ENCODE data around the gene ADAM23.

ADAM23 gene

DNA sequence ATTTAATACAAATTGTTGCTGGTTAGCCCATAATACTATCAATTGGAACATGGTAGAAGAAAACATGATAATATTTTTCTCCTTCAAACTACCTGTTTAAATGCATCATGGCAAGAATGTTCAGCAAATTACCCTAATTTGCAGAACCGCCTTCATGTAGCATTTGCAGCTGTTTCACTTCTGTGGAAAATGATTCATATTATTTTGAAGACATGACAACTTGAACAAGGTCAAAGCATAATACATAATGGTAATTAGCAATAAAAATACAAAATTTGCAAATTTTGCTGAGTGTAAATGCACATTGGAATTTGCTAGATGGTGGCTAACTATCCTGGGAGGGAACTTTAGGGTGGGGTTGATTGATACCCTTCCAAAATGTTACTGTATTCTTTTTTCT, 30.8 kb downstream of the ADAM23 start:
- TF ChIP-seq, protein P1, sequence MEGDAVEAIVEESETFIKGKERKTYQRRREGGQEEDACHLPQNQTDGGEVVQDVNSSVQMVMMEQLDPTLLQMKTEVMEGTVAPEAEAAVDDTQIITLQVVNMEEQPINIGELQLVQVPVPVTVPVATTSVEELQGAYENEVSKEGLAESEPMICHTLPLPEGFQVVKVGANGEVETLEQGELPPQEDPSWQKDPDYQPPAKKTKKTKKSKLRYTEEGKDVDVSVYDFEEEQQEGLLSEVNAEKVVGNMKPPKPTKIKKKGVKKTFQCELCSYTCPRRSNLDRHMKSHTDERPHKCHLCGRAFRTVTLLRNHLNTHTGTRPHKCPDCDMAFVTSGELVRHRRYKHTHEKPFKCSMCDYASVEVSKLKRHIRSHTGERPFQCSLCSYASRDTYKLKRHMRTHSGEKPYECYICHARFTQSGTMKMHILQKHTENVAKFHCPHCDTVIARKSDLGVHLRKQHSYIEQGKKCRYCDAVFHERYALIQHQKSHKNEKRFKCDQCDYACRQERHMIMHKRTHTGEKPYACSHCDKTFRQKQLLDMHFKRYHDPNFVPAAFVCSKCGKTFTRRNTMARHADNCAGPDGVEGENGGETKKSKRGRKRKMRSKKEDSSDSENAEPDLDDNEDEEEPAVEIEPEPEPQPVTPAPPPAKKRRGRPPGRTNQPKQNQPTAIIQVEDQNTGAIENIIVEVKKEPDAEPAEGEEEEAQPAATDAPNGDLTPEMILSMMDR (IDR thresholded peaks at IDR 0.05; ENCODE audit: low read depth, low read length) = no peak
- H3K4me3 ChIP-seq (replicated peaks in 1 of 2; ENCODE audit: low read depth in 2 of 2, low read length in 2 of 2) = no peak overlapping the region
- no peak for DNase-seq (ENCODE audit: low read depth in 2 of 2)

DNA sequence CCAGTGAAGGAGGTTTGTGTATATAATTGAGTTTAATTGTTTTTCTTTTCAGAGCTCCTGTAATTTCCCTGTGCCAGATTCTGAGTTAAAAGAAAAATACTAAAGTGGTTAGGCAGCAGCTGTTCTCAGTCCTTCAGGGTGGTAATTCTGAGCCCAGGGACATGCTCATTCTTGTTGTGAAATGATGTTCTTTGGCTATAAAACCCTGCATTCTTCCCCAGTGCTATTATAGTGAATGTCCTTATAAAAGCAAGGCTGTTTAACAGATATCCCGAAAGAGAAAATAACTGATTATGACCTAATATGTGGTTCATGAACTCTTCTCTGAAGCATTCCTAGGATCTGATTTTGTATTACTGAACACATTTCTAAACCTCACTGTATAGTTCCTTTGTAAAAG, 34.0 kb downstream of the ADAM23 start:
- TF ChIP-seq, protein P1 (IDR thresholded peaks at IDR 0.05; ENCODE audit: low read depth, low read length) = no peak
- peak; percentile 21 to 59 for DNase-seq (ENCODE audit: low read depth in 2 of 2)
- no peak overlapping the region for H3K4me3 ChIP-seq (replicated peaks in 1 of 2; ENCODE audit: low read depth in 2 of 2, low read length in 2 of 2)

DNA sequence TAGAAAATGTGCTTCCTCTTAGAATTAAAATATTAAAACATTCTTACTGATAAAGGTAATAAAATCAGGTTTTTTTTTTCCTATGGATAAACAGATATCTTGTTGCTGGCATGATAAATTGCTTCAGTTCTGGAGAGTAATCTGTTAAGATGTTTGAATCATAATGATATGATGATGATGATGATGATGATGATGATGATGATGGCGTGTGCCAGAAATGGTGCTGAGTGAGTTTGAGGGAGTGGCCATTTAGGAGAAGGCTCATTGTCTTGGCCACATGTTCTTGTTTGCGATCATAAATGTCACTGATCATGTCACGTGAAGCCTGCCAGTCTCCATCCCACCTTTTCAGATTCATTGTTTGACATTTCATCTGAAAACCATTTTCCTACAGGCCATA, 35.0 kb downstream of the ADAM23 start:
- no peak for DNase-seq (ENCODE audit: low read depth in 2 of 2)
- H3K4me3 ChIP-seq (replicated peaks in 1 of 2; ENCODE audit: low read depth in 2 of 2, low read length in 2 of 2) = no peak overlapping the region
- TF ChIP-seq, protein P1 (IDR thresholded peaks at IDR 0.05; ENCODE audit: low read depth, low read length) = no peak

DNA sequence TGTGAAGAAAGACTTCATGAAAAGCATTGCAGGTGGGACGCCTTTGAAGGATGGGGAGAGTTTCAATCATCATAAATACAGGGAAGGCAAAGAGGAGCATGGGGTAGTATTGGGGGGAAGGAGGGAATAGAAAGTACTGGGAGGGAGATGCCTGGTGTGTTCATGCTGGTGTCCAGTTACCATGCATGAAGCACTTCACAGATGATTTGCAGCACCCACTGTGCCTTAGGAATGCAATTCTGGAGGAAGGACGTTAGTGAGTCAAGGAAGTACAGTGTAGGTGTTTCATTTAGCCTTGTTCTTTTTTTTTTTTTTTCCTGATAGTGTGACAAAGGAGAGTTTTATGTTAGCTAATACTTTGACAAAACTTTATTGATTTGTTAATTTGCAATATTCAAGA, 36.8 kb downstream of the ADAM23 start:
- TF ChIP-seq, protein P1 (IDR thresholded peaks at IDR 0.05; ENCODE audit: low read depth, low read length) = no peak
- H3K4me3 ChIP-seq (replicated peaks in 1 of 2; ENCODE audit: low read depth in 2 of 2, low read length in 2 of 2) = no peak overlapping the region
- no peak for DNase-seq (ENCODE audit: low read depth in 2 of 2)

DNA sequence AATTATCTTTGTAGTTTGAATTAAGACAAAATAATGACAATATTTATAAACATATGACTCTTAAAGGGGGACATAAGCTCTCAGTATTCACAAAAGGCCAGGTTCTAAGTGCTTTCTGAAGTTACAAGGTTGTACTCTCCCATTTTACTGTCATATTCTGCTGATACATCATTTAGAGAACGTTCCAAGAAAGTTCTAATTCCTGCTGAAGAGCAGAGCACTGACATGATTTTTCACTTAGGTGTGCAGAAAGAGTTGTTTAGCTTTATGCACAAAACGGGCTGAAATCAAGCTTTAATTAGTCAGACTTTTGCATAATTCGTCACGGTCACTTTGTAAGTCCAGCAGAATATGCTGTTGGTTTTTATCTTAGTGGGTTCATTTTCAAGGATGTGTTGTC, 37.3 kb downstream of the ADAM23 start:
- DNase-seq (ENCODE audit: low read depth in 2 of 2) = no peak
- TF ChIP-seq, protein P1 (IDR thresholded peaks at IDR 0.05; ENCODE audit: low read depth, low read length) = no peak

DNA sequence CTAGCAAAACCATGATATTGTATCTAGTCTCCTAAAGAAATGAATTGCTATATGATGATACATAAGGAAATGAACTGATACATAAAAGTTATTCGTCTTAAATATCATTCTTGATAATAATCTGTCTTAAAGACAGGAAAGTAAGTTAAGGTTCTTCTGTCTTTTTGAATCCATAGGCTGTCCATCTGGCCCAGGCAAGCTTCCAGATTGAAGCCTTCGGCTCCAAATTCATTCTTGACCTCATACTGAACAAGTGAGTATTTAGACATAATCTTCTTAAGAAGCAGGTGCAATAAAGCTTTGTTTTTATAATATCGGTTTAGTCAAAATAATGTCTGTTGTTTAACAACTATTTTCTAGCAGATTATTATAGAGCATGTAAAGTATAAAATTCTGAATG, 37.7 kb downstream of the ADAM23 start:
- DNase-seq (ENCODE audit: low read depth in 2 of 2) = no peak
- H3K4me3 ChIP-seq (replicated peaks in 1 of 2; ENCODE audit: low read depth in 2 of 2, low read length in 2 of 2) = no peak overlapping the region
- TF ChIP-seq, protein P1 (IDR thresholded peaks at IDR 0.05; ENCODE audit: low read depth, low read length) = no peak

More for the DNA sequence above, 37.3 kb downstream of the ADAM23 start:
- no peak overlapping the region for H3K4me3 ChIP-seq (replicated peaks in 1 of 2; ENCODE audit: low read depth in 2 of 2, low read length in 2 of 2)

DNA sequence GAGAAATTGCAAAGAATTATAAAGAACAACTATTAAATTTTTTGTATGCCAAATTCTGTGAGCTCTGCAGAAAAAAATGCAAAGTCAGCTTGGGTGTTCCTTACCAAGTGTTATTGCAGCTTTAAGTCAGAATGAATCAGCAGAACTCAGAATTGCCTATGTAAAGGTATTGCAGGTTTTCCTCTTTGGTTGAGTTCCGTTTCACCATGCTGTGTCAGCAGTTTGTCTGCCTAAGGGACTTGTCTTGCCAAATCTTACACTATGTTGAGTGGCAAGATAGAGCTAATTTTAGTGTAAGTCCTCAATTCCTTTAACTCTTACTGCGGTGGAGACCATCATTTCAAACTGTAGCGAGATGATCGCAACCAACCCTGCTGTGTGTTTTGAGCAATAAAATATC, 38.8 kb downstream of the ADAM23 start:
- DNase-seq (ENCODE audit: low read depth in 2 of 2) = peak; percentile 2 to 18
- TF ChIP-seq, protein P1 (IDR thresholded peaks at IDR 0.05; ENCODE audit: low read depth, low read length) = no peak
- H3K4me3 ChIP-seq (replicated peaks in 1 of 2; ENCODE audit: low read depth in 2 of 2, low read length in 2 of 2) = no peak overlapping the region
